GM21515 (cell line): Measurements from ENCODE around the gene ERN1.

ENCODE experiments used
- ATAC-seq: cut with Tn5 transposase; IDR thresholded peaks from one replicate; pipeline ENCODE4 v1.9.1; 2021; ENCODE audit not compliant: unreplicated experiment

The ERN1 gene

GRCh38 chr17:64138441-64138840 is 8.5 kb upstream of the ERN1 start:
- no peak for ATAC-seq

GRCh38 chr17:64135000-64135399 is 5.1 kb upstream of the ERN1 start:
- ATAC-seq = no peak

GRCh38 chr17:64134216-64134970 is 4.4 kb upstream of the ERN1 start:
- ATAC-seq = no peak

- no peak for ATAC-seq
Observed at GRCh38 chr17:64133546-64134215, 3.7 kb upstream of the ERN1 start.

GRCh38 chr17:64131606-64132270 is 1.8 kb upstream of the ERN1 start:
- ATAC-seq = no peak

GRCh38 chr17:64130559-64131001 is 636 bp upstream of the ERN1 start:
- peak; percentile 12 for ATAC-seq

- peak; percentile 10 for ATAC-seq
Observed at GRCh38 chr17:64129515-64129764, 504 bp downstream of the ERN1 start.

GRCh38 chr17:64128787-64129514 is 993 bp downstream of the ERN1 start:
- no peak for ATAC-seq

- ATAC-seq = no peak
Observed at GRCh38 chr17:64126918-64127317, 3.0 kb downstream of the ERN1 start.

- no peak for ATAC-seq
Observed at GRCh38 chr17:64125937-64126336, 4.0 kb downstream of the ERN1 start.

- ATAC-seq = no peak
Observed at GRCh38 chr17:64124609-64125008, 5.3 kb downstream of the ERN1 start.

GRCh38 chr17:64123114-64123513 is 6.8 kb downstream of the ERN1 start:
- no peak for ATAC-seq

GRCh38 chr17:64120972-64121786 is 8.8 kb downstream of the ERN1 start:
- peak; percentile 77 for ATAC-seq

GRCh38 chr17:64120159-64120810 is 9.7 kb downstream of the ERN1 start:
- ATAC-seq = no peak

- no peak for ATAC-seq
Observed at GRCh38 chr17:64117981-64118979, 11.7 kb downstream of the ERN1 start.

- ATAC-seq = no peak
Observed at GRCh38 chr17:64115822-64116534, 14.0 kb downstream of the ERN1 start.

GRCh38 chr17:64115043-64115698 is 14.8 kb downstream of the ERN1 start:
- ATAC-seq = no peak

GRCh38 chr17:64113006-64113405 is 16.9 kb downstream of the ERN1 start:
- no peak for ATAC-seq
